MCF 10A (cell line): ENCODE measurements around the gene CRBN. TPM values are rescaled to one million over a fixed set of nuclear protein-coding genes. Genes with fewer than 3 reads are reported as not detected.

Source experiments
- BruUV-seq: library from RNA; stranded (reverse); fragments of 400-500 nt; replicated peaks from 2 replicates; lab custom pipeline; 2021; lab: Mats Ljungman, UMichigan
- CTCF ChIA-PET: fragments of 300-600 bp; sonication (Branson Sonifier 250); formaldehyde crosslinking; extraction: SDS; loops from one replicate; lab custom pipeline; 2021; ENCODE audit warnings: antibody characterized with exemption, inconsistent platforms; lab: Yijun Ruan, JAX
- POLR2A ChIA-PET: fragments of 300-600, 350-650 bp; sonication (Branson Sonifier 250); formaldehyde crosslinking; extraction: SDS; loops from one replicate; lab custom pipeline; 2020; ENCODE audit warnings: antibody characterized with exemption, inconsistent platforms; lab: Yijun Ruan, JAX
- DNase-seq: peaks from one replicate; pipeline ENCODE4 v3.0.0-alpha.2; 2018; ENCODE audit not compliant: unreplicated experiment
- H3K27ac Mint-ChIP-seq: one replicate; pipeline ENCODE4 v1.8.0; 2022; ENCODE audit warnings: mild to moderate bottlenecking, low read depth, mixed read lengths; ENCODE audit not compliant: unreplicated experiment
- H3K27me3 Mint-ChIP-seq: one replicate; pipeline ENCODE4 v1.8.0; 2022; ENCODE audit warnings: mixed read lengths; ENCODE audit not compliant: insufficient read depth, unreplicated experiment
- H3K36me3 Mint-ChIP-seq: one replicate; pipeline ENCODE4 v1.8.0; 2022; ENCODE audit warnings: mild to moderate bottlenecking, moderate library complexity, mixed read lengths; ENCODE audit not compliant: insufficient read depth, unreplicated experiment
- H3K4me1 Mint-ChIP-seq: one replicate; pipeline ENCODE4 v1.8.0; 2022; ENCODE audit warnings: mixed read lengths; ENCODE audit not compliant: insufficient read depth, unreplicated experiment
- H3K4me3 Mint-ChIP-seq: one replicate; pipeline ENCODE4 v1.8.0; 2022; ENCODE audit warnings: mild to moderate bottlenecking, moderate library complexity, mixed read lengths; ENCODE audit not compliant: unreplicated experiment
- H3K9me3 Mint-ChIP-seq: one replicate; pipeline ENCODE4 v1.8.0; 2022; ENCODE audit warnings: mixed read lengths; ENCODE audit not compliant: unreplicated experiment
- CTCF ChIP-seq: fragments of 200-600 bp; IDR thresholded peaks from one replicate; pipeline ENCODE4 v1.8.0; 2022; ENCODE audit warnings: antibody characterized with exemption, mild to moderate bottlenecking; ENCODE audit not compliant: unreplicated experiment
- intact Hi-C: fragments of 100-400 bp; cut with micrococcal nuclease; formaldehyde crosslinking; loops from 2 replicates; pipeline ENCODE4 v1.14.1; 2022
- total RNA-seq: library from RNA; stranded (reverse); gene quantifications from 2 replicates; pipeline ENCODE4 v1.2.3, GENCODE V29; 2022

The CRBN gene
- total RNA-seq, 1 experiment from 2014 or later: 23.0 TPM

- Mint-ChIP-seq H3K27me3 (no peaks in the 10 kb centered on the region), H3K9me3 (no peaks in the 10 kb centered on the region), H3K4me1 (no peaks in the 10 kb centered on the region), H3K27ac (no peak overlapping the region), H3K36me3 (peaks cover 65% of the 10 kb centered on the region), H3K4me3 (no peak overlapping the region)
- no TSS peak for BruUV-seq
- intact Hi-C loops: no loop called here
- POLR2A ChIA-PET: no interaction called here
- CTCF ChIA-PET: interaction anchor here (0.6 kb wide), 1 partner anchor 14 kb away, joined by 5 read pairs; no protein-coding TSS in a partner anchor
- DNase-seq: no peak
- no peak for TF ChIP-seq CTCF
These were observed 14.2 kb downstream of the CRBN start for GRCh38 chr3:3165241-3165640.

GRCh38 chr3:3160826-3161225 lies 18.7 kb downstream of the CRBN start:
- no peak for DNase-seq
- no TSS peak for BruUV-seq
- no peak overlapping the region for H3K27ac Mint-ChIP-seq
- no peak for TF ChIP-seq CTCF
- H3K27me3 Mint-ChIP-seq: no peaks in the 10 kb centered on the region
- no peaks in the 10 kb centered on the region for H3K4me1 Mint-ChIP-seq
- POLR2A ChIA-PET: interaction anchor here (1.2 kb wide), 1 partner anchor 9 kb away, joined by 3 read pairs; no protein-coding TSS in a partner anchor
- no peak overlapping the region for H3K4me3 Mint-ChIP-seq
- H3K36me3 Mint-ChIP-seq: peaks cover 78% of the 10 kb centered on the region
- intact Hi-C loops: no loop called here
- H3K9me3 Mint-ChIP-seq: no peaks in the 10 kb centered on the region
- CTCF ChIA-PET: interaction anchor here (2.2 to 2.5 kb wide), 2 partner anchors 10 to 13 kb away, joined by 9 to 14 read pairs; no protein-coding TSS in a partner anchor

GRCh38 chr3:3157484-3157883 lies 22.0 kb downstream of the CRBN start:
- TF ChIP-seq CTCF: no peak
- intact Hi-C loops: no loop called here

GRCh38 chr3:3154879-3155610 lies 24.4 kb downstream of the CRBN start:
- no peaks in the 10 kb centered on the region for H3K27me3 Mint-ChIP-seq
- H3K4me3 Mint-ChIP-seq: no peak overlapping the region
- DNase-seq: no peak
- no peak overlapping the region for H3K27ac Mint-ChIP-seq
- intact Hi-C loops: no loop called here
- no TSS peak for BruUV-seq
- H3K4me1 Mint-ChIP-seq: no peaks in the 10 kb centered on the region
- no peaks in the 10 kb centered on the region for H3K9me3 Mint-ChIP-seq
- peaks cover 91% of the 10 kb centered on the region for H3K36me3 Mint-ChIP-seq
- ChIA-PET POLR2A (interaction anchor here (0.6 to 1.6 kb wide), 2 partner anchors 10 to 28 kb away, joined by 3 to 10 read pairs; no protein-coding TSS in a partner anchor), CTCF (interaction anchor here (0.9 kb wide), 1 partner anchor 8 kb away, joined by 4 read pairs; no protein-coding TSS in a partner anchor)
- TF ChIP-seq CTCF: no peak

More at GRCh38 chr3:3157484-3157883, 22.0 kb downstream of the CRBN start:
- Mint-ChIP-seq H3K4me3 (no peak overlapping the region), H3K9me3 (no peaks in the 10 kb centered on the region), H3K27ac (no peak overlapping the region), H3K27me3 (no peaks in the 10 kb centered on the region), H3K36me3 (peaks cover 80% of the 10 kb centered on the region), H3K4me1 (no peaks in the 10 kb centered on the region)
- CTCF ChIA-PET: interaction anchor here (0.5 kb wide), 1 partner anchor 30 kb away, joined by 4 read pairs; no protein-coding TSS in a partner anchor
- POLR2A ChIA-PET: no interaction called here
- BruUV-seq: no TSS peak
- no peak for DNase-seq
